Activated T-helper 2 cell treated with anti-CD3 and anti-CD28 coated beads, Interferon-gamma antibody, Interleukin-2, Interleukin-4, amounts not matched to agents 10 μg/mL and 5 μg/mL and 100 μg/mL, durations not matched to agents 14 hours and 24 hours and 36 hours (primary cell): ENCODE measurements around the gene TSC1. TPM values are rescaled to one million over a fixed set of nuclear protein-coding genes. Genes with fewer than 3 reads are reported as not detected.
A peak's percentile ranks its signal among the peaks of the same experiment; 100 is the strongest.

Source experiments
- DNase-seq: peaks from one replicate; pipeline ENCODE4 v3.0.0; 2021; ENCODE audit warnings: low spot score
- H3K27ac Mint-ChIP-seq: one replicate; pipeline ENCODE4 v1.8.0; 2021; ENCODE audit warnings: mixed read lengths
- H3K27me3 Mint-ChIP-seq: one replicate; pipeline ENCODE4 v1.8.0; 2021; ENCODE audit warnings: low read depth, mixed read lengths
- H3K36me3 Mint-ChIP-seq: one replicate; pipeline ENCODE4 v1.8.0; 2021; ENCODE audit warnings: low read depth, mixed read lengths
- H3K4me1 Mint-ChIP-seq: one replicate; pipeline ENCODE4 v1.8.0; 2021; ENCODE audit warnings: low read depth, mixed read lengths
- H3K4me3 Mint-ChIP-seq: one replicate; pipeline ENCODE4 v1.8.0; 2021; ENCODE audit warnings: low read depth, mild to moderate bottlenecking, moderate library complexity, mixed read lengths
- H3K9me3 Mint-ChIP-seq: one replicate; pipeline ENCODE4 v1.8.0; 2021; ENCODE audit warnings: mixed read lengths
- intact Hi-C: fragments of 100-400 bp; cut with micrococcal nuclease; formaldehyde crosslinking; loops from one replicate; pipeline ENCODE4 v1.15.1; 2023
- total RNA-seq: library from RNA; stranded (reverse); gene quantifications from 2 replicates; pipeline ENCODE4 v1.2.3, GENCODE V29; 2022

Gene TSC1
- total RNA-seq, 1 donor from 2014 or later, result 29.1 TPM

DNA sequence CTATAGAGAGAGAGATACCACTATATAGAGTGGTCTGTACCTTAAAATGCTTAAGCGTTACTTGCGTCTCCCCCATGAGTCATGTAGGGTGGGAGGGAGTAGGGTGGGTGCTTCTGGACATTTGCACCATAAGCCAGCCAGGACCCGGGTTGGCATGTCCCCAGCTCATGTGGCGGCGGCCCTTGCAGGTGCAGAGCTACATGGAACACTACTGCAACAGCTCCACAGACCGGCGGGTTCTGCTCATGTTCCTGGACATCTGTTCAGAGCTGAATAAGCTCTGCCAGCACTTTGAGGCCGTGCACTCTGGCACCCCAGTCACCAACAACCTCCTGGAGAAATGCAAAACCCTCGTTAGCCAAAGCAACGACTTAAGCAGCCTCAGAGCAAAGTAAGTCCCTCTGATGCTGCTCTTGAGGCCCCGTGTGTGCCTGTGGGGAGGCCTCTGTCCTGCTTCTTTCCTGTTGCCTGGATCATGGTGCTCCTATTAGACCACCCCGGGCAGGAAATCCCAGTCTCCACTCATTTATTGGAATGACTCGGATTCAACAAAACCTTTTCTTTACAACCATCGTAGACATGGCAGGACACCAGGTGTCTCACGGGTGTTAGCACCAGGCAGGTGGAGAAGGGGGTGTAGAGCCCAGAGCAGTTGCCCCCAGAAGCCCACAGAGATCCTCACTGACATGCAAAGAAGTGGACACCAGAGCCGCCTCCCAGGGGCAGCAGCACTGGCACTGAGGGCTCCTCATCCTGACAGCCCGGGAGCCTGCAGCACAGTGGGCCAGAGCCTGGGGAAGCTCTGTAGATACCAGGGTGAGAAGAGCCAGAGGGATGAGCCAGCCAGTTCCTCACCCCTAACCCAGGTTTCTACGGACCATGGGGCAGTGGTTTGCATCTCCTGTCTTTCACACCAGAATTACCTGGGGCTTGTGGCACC is 57.0 kb downstream of the TSC1 start:
- intact Hi-C loops, result no loop called here
- Mint-ChIP-seq H3K4me3 (no peak overlapping the region), H3K27ac (no peak overlapping the region), H3K36me3 (no peaks in the 10 kb centered on the region), H3K4me1 (peaks cover 6% of the 10 kb centered on the region), H3K9me3 (no peaks in the 10 kb centered on the region), H3K27me3 (no peaks in the 10 kb centered on the region)
- no peak for DNase-seq

DNA sequence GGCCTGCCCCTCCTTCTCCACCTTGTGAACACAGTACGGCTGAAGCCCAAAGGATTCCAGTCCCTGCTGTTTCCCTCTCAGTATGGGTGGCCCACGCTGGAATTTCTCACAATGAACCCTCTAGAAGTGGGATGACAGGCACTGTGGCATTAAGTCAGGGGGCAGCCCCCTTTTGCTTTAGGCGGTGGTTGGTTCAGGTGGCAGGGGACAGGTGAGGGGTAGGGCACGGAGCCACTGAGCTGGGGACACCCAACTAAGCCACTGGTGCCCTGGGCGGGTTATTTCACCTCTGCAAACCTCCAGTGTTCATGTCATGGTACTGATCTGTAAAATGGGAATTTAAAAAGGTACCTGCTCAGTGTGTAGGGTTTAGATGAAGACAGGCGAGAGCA is 58.1 kb downstream of the TSC1 start:
- intact Hi-C loops, result no loop called here
- no peaks in the 10 kb centered on the region for H3K27me3 Mint-ChIP-seq
- DNase-seq, result no peak
- H3K27ac Mint-ChIP-seq, result no peak overlapping the region
- no peak overlapping the region for H3K4me3 Mint-ChIP-seq
- H3K4me1 Mint-ChIP-seq, result peaks cover 6% of the 10 kb centered on the region
- no peaks in the 10 kb centered on the region for H3K9me3 Mint-ChIP-seq
- no peaks in the 10 kb centered on the region for H3K36me3 Mint-ChIP-seq

DNA sequence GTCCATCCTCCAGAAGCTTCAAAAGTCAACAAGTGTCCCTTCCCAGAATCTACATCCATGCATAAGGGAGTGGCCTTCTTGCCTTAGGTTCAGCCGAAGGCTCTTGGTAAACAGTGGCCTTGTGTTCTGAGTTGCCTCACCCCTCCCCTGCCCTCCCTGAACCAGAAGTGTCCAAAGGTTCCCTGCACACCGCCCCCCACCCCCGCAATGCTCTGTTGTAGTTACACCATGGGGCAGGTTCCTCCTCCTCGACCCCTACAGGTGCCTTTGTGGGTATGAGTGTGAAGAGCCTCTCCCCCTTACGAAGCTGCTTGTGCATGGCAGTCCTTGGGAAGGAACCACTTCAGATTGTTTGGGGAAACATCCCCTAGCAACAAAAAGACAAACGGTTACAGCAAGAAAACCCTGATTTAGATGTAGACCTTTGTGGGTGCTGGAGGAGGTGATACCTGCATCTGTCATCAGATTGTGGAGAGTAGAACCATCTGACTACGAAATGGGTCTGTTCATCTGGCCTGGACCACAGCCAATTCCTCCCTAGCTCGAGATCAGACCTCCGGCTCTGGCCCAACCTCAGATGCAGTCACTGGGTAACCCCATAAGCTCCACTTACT is 58.6 kb downstream of the TSC1 start:
- Mint-ChIP-seq H3K27me3 (no peaks in the 10 kb centered on the region), H3K4me3 (no peak overlapping the region), H3K27ac (no peak overlapping the region), H3K36me3 (no peaks in the 10 kb centered on the region), H3K9me3 (no peaks in the 10 kb centered on the region), H3K4me1 (peaks cover 6% of the 10 kb centered on the region)
- DNase-seq, result no peak
- intact Hi-C loops, result no loop called here

DNA sequence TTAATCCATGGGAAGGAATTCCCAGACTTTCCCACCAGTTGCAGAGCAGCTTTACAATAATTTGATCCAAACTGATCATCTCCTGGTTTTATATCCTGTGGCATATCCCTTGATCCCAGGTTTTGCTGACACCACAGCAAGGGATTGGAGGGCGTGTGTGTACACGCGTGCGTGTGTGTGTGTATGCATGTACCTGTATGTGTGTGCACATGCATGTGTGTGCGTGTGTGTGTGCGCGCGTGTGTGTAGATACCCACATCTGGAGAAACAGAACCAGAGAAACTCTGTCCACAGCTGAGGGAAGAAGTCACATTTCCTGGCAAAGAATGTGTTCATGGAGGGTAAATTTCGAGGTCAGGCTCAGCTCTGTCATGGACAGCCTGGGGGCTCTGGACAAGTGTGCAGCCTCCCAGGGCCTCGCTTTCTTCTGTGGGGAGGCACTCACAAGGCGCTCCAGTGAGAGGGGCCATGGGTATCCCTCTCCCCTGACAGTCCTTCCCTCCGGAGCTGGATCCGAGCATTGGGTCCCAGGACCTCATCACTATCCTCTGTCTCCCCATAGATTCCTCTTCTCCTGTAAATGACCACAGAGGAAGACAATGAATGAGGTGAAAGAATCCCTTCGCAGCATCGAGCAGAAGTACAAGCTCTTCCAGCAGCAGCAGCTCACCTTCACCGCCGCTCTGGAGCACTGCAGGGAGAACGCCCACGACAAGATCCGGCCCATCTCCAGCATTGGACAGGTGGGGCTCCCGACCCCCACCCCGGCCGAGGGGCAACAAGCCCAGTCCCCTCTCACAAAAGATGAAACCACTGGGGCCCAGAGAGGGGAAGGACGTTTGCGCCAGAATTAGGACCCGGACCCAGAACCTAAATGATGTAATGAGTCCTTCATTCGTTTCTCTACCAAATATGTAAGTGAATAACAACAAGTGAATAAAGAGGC is 60.8 kb downstream of the TSC1 start:
- no peaks in the 10 kb centered on the region for H3K27me3 Mint-ChIP-seq
- no peak overlapping the region for H3K27ac Mint-ChIP-seq
- no peak for DNase-seq
- intact Hi-C loops, result no loop called here
- no peaks in the 10 kb centered on the region for H3K9me3 Mint-ChIP-seq
- H3K4me1 Mint-ChIP-seq, result peaks cover 21% of the 10 kb centered on the region
- H3K36me3 Mint-ChIP-seq, result no peaks in the 10 kb centered on the region
- H3K4me3 Mint-ChIP-seq, result no peak overlapping the region

DNA sequence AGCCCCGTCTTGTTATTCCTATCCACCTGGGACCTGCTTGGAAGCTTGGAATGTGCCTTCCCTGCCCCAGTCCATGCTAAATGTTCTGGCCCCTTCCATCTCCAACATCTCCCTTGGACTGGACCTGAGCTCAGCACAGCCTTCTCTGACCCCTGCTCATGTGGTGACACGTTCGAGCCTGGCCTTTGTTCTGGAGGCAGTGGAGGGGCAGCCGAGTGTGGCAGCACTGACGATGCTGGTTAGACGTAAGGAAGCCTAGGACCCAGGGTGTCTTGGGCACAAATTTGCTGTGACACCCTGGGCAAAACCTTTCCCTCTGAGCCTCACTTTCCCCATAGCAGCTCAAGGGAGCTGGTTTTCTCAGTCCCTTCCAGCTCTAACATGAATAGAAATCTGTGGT is 61.8 kb downstream of the TSC1 start:
- H3K9me3 Mint-ChIP-seq, result no peaks in the 10 kb centered on the region
- intact Hi-C loops, result no loop called here
- H3K27me3 Mint-ChIP-seq, result no peaks in the 10 kb centered on the region
- H3K4me3 Mint-ChIP-seq, result no peak overlapping the region
- peaks cover 21% of the 10 kb centered on the region for H3K4me1 Mint-ChIP-seq
- DNase-seq, result no peak
- H3K36me3 Mint-ChIP-seq, result no peaks in the 10 kb centered on the region
- no peak overlapping the region for H3K27ac Mint-ChIP-seq

DNA sequence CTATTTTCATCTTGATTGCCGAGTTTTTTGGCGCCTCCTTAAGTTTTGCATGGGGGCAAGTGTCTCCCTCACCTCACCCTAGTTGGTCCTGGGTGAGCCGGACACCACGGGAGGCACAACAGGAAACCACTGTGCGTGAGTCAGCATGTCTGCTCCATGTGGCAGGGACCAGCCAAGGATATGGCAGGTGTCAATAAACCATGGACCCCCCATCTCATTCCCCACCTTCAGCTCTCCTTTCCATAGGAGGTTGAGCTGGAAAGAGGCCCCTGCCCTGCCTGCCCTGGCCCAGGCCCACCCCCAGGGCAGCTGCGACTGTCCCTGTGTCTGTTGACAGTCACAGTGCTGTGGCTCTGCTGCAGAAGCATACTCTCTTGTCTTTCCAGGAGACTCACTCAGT is 62.6 kb downstream of the TSC1 start:
- no peak overlapping the region for H3K4me3 Mint-ChIP-seq
- peaks cover 21% of the 10 kb centered on the region for H3K4me1 Mint-ChIP-seq
- intact Hi-C loops, result no loop called here
- no peaks in the 10 kb centered on the region for H3K9me3 Mint-ChIP-seq
- H3K36me3 Mint-ChIP-seq, result no peaks in the 10 kb centered on the region
- no peak for DNase-seq
- H3K27ac Mint-ChIP-seq, result no peak overlapping the region
- H3K27me3 Mint-ChIP-seq, result no peaks in the 10 kb centered on the region

DNA sequence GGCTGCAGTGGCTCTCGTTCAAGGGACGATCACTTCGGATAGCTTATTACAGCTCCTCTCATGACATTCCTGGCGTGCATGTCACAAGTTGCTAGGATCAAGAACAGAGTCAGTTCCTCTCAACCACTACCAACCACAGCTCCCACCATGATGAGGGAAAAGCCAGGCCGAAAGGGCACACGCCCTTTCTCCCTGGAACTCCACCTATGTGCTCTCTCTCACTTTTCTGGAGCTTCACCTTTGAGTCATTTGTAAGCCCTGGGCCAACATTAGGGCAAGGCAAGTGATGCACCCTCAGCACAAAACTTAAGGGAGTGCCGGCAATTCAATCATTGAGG is 64.1 kb downstream of the TSC1 start:
- no peaks in the 10 kb centered on the region for H3K9me3 Mint-ChIP-seq
- DNase-seq, result no peak
- intact Hi-C loops, result no loop called here
- H3K27ac Mint-ChIP-seq, result peak overlapping the region; percentile 51
- H3K4me1 Mint-ChIP-seq, result peaks cover 21% of the 10 kb centered on the region
- peaks cover 4% of the 10 kb centered on the region for H3K27me3 Mint-ChIP-seq
- H3K36me3 Mint-ChIP-seq, result no peaks in the 10 kb centered on the region
- H3K4me3 Mint-ChIP-seq, result peak overlapping the region; percentile 28

DNA sequence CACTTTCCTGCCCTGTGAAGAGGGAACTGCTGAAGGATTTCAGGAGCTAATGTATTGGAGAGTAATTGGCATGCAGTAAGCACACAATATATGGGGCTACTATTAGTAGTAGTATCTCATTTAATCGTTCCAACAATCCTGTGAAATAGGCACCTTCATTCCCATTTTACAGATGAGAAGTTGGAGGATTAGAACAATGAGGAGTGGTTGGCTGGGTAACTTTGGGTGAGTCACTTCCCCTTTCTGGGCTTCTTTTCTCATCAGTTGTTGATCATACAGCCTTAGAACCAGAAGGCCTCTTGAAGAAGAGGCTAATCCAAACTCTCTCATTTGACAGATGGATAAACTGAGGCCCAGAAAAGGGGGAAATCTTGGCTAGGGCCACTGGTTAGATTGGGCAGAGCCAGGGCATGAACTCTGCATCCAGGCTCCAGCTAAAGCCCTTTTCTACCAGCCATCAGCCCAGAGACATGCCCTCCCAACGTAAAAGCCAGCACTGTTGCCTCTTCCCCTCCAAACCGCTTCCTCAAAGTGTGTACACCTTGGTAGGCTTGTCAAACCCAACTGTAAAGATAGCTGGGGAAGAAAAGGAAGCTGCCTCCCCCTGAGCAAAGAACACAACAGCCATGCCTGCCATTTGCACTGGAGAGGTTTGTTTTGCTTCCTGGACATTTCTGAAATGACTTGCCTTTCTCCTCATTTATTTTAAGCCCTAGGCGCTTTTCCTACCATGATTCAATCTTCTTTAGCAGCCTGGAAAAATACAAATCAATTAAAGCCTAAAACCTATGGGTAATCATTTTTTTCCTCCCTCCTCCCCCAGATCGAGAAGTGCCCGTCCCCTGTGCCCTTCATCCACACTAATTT is 64.7 kb downstream of the TSC1 start:
- peak overlapping the region; percentile 71 for H3K27ac Mint-ChIP-seq
- no peaks in the 10 kb centered on the region for H3K36me3 Mint-ChIP-seq
- peaks cover 4% of the 10 kb centered on the region for H3K27me3 Mint-ChIP-seq
- H3K4me1 Mint-ChIP-seq, result peaks cover 21% of the 10 kb centered on the region
- H3K4me3 Mint-ChIP-seq, result peak overlapping the region; percentile 78
- H3K9me3 Mint-ChIP-seq, result no peaks in the 10 kb centered on the region
- intact Hi-C loops, result loop anchor here (2.0 to 5.0 kb wide), 2 partner anchors 209 to 802 kb away; partner anchors contain the start of genes GTF3C4 and MED27
- no peak for DNase-seq

DNA sequence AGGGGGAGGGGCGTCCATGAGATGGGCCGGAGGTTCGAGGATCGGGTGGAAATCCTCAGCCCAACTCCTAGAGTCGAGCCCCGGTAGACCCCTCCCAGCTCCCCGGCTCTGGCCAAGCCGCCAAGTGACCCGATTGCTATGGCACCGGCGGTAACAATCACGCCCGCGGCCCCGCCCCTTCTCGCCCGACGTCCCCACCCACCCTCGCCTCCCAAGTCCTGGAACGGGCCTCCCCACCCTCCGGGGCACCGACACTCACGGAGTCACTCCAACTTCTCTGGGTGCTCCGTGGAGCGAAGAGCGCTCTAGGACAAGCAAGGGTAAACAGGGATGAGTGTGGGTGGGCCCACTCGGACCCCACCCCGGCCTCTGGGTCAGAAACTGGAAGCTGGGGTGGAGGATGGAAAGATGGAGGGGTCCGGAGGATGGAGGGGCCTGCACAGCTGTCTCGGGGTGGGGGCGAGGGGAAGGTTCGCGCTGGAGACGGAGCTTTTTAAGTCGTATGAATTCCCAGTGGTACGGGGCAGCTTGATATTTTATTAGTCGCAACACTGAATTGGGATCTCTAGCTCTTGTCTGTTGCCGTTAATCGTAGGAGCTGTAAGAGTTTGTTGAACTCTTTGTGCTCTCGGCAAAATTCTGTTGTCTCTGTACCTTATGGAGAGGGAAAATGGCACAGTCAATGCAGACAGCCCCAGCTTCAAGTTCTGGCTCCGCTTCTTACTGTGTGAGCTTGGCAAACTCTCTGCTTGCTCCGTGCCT is 65.5 kb downstream of the TSC1 start, which contains the start of gene SPACA9:
Gene SPACA9, plus strand, starts transcription at position 204 of the 762 bp plus-strand sequence. CDS start 5,050 bp downstream, outside the sequence.
- intact Hi-C loops, result loop anchor here (2.0 to 5.0 kb wide), 2 partner anchors 208 to 802 kb away; partner anchors contain the start of genes GTF3C4 and MED27
- H3K27ac Mint-ChIP-seq, result peak within 1 kb of the TSS; percentile 71
- peak; percentile 12 for DNase-seq
- H3K4me3 Mint-ChIP-seq, result peak within 1 kb of the TSS; percentile 78
- H3K27me3 Mint-ChIP-seq, result peaks cover 4% of the 10 kb centered on the region
- H3K36me3 Mint-ChIP-seq, result no peaks in the 10 kb centered on the region
- H3K4me1 Mint-ChIP-seq, result peaks cover 21% of the 10 kb centered on the region
- H3K9me3 Mint-ChIP-seq, result no peaks in the 10 kb centered on the region

DNA sequence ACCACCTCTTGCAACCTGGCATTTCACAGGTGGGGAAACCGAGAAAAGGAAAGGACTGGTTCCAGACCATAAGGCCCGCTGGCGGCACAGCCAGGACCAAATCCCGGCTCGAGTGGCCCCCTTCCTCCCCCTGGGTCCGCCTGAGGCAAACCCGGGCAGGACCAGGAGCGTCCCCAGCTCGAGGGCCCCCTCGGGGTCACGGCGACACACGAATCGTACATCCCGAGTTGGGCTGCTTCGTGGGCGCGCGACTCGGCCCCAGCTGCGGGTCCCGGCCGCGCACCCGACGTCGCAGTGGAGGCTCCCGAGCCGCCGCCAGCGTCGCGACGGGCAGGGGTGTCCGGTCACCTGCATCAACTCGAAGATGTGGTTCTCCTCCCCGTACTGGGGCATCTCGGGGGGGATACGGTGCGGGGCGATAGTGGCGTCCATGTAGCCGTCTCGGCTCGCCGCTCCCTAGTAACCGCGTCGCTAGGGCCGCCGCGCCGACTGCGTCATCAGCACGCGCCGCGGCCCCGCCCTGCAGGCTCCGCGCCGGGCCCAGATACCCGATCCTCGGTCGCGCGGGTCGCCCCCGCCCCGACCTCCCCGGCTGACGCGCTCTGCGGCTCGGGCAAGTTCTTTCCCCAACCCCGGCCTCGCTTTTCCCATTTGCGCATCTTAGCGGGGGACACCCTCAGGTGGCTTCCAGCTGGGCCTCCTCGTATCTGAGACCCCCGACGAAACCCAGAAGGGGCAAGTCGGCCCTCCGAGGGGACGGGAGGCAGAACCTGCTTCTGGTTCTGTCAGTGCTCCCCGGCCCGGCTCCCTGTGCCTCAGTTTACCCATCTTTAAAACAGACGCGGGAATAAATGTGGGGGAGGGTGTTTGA is 66.4 kb downstream of the TSC1 start, which contains the start of gene AK8:
Gene AK8, minus strand, starts transcription at position 461 of the 871 bp plus-strand sequence. Its CDS starts 29 bp downstream, at position 432.
- peaks cover 4% of the 10 kb centered on the region for H3K27me3 Mint-ChIP-seq
- DNase-seq, result peak; percentile 72
- intact Hi-C loops, result loop anchor here (2.0 to 5.0 kb wide), 2 partner anchors 207 to 801 kb away; partner anchors contain the start of genes GTF3C4 and MED27
- peaks cover 25% of the 10 kb centered on the region for H3K4me1 Mint-ChIP-seq
- no peaks in the 10 kb centered on the region for H3K9me3 Mint-ChIP-seq
- no peaks in the 10 kb centered on the region for H3K36me3 Mint-ChIP-seq
- H3K4me3 Mint-ChIP-seq, result peak within 1 kb of the TSS; percentile 78
- H3K27ac Mint-ChIP-seq, result peak within 1 kb of the TSS; percentile 71
